Neural cell (in vitro differentiated cells): ENCODE data around the gene COX7A2.

ENCODE experiments used
- CTCF ChIP-seq: fragments of 450-650 bp; IDR thresholded peaks from 2 replicates; pipeline ENCODE4 v1.5.1; 2014; ENCODE audit warnings: antibody characterized with exemption, mild to moderate bottlenecking, moderate library complexity; ENCODE audit not compliant: poor library complexity, severe bottlenecking
- EZH2 ChIP-seq: fragments of 200-600, 300-800 bp; shearing (Covaris generic), sonication (generic); IDR thresholded peaks from 2 replicates; pipeline ENCODE4 v1.6.1; 2014; ENCODE audit warnings: antibody characterized with exemption, low read length, borderline replicate concordance, mild to moderate bottlenecking; ENCODE audit not compliant: insufficient read depth, poor library complexity, severe bottlenecking
- MXI1 ChIP-seq: fragments of 450-650 bp; conservative IDR thresholded peaks from 2 replicates; pipeline ENCODE4 v1.6.1; 2014; ENCODE audit warnings: antibody characterized with exemption, mild to moderate bottlenecking; ENCODE audit not compliant: poor library complexity, severe bottlenecking
- POLR2AphosphoS5 ChIP-seq: IDR thresholded peaks from 2 replicates; pipeline ENCODE4 v1.6.1; 2012
- TAF1 ChIP-seq: IDR thresholded peaks from 2 replicates; pipeline ENCODE4 v1.6.1; 2012; ENCODE audit warnings: low read depth

DNA sequence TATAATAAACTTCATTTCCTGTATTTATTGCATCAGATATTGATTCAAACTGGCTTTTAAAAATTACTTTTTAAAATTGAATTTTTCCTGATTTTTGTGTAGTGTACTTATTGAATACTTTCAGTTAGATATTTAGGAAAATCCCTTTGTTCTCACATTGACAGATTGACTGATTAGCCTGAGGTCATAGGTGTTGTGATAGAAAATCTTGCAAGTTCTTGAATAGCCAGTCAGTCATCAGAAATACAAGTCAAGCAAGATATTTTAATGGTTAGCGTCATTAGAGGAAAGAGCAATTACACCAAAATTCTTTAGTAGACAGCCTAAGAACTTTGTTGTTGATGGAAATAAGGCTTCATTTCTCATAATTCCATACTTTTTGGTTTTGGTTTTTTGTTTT, 44.4 kb upstream of the COX7A2 start:
- TF ChIP-seq CTCF (no peak), TAF1 (no peak), MXI1 (no peak), POLR2AphosphoS5 (no peak), EZH2 (no peak)
